NCI-H146 treated with DMSO at 0.1 percent for 48 hours (cell line): ENCODE results near the gene RNASE12.

Experiments
- DNase-seq: peaks from one replicate; lab custom pipeline; 2025; ENCODE audit not compliant: unreplicated experiment; lab: John Stamatoyannopoulos, UW

RNASE12 gene

GRCh38 chr14:20546877-20547276 lies 44.3 kb downstream of the RNASE12 start:
- no peak for DNase-seq
